Activated CD8-positive, alpha-beta memory T cell treated with anti-CD3 and anti-CD28 coated beads, Interleukin-2, amount 50 U/mL, for 24 hours (primary cell): ENCODE measurements around the gene SOSTDC1.
"Not testable (repeated sequence)": the region's sequence is repeated elsewhere in the genome, so short reads cannot be mapped to it uniquely, and the experiment has no call there.

Source experiments
- DNase-seq: peaks from one replicate; pipeline ENCODE4 v3.0.0-alpha.2; 2020; ENCODE audit errors: extremely low read depth

Gene SOSTDC1

GRCh38 chr7:16462431-16462889 is 3.1 kb downstream of the SOSTDC1 start:
- DNase-seq, result no peak

- DNase-seq, result no peak
These were observed 4.6 kb downstream of the SOSTDC1 start for GRCh38 chr7:16460789-16461493.

GRCh38 chr7:16456303-16456702 is 9.2 kb downstream of the SOSTDC1 start:
- DNase-seq, result not testable (repeated sequence)

DNA sequence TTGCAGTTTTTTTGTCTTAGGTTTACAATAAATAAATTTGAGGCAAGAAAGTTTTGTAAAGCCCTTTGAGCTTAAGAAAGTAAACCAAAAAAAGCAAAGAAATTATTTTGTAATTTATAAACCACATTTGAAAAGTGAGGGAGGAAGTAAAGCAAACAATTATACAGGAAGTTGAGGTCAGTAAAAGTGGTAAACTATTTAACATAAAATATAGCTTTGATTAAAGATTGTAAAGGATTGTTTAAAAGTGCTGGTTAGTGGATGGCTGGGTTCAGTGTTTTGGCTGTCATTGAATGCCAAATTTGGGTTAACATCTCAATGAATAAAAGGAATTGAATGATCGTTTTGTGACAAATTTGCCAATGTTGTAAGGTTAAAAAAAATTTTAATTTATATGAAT is 9.9 kb downstream of the SOSTDC1 start:
- DNase-seq, result no peak

GRCh38 chr7:16450366-16450765 is 15.2 kb downstream of the SOSTDC1 start:
- DNase-seq, result no peak

- DNase-seq, result no peak
These were observed 17.7 kb downstream of the SOSTDC1 start for GRCh38 chr7:16447876-16448275.

GRCh38 chr7:16446508-16446907 is 19.0 kb downstream of the SOSTDC1 start:
- no peak for DNase-seq

DNA sequence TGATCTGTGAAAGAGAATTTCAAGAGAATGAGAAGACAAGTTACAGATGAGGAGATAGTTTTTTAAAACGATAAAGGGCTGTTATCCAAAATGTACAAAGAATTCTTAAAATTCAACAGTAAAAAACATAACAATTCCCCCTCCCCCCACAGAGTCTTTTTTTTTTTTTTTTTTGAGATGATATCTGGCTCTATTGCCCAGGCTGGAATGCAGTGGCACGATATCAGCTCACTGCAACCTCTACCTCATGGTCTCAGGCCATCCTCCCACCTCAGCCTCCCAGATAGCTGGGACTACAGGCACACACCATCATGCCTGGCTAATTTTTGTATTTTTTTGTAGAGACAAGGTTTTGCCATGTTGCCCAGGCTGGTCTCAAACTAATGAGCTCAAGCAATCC is 21.7 kb downstream of the SOSTDC1 start:
- DNase-seq, result not testable (repeated sequence)

DNA sequence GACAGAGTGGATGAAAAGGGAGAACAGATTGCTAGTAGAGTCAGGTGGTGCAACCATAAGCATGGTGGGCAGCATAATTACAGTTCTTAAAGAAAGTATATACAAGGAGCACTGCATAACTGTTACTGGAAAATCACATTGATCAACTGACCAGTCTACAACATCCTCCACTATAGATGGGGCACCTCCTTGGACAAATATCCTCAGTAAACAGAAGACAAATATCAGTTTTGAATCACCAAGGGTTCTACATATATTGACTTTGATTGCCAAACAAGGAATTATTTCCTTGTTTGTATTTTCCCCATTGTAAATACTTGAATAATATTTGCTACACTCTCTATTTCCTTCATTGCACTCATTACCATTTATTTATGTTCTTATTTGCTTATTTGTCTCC is 26.6 kb downstream of the SOSTDC1 start:
- no peak for DNase-seq

- no peak for DNase-seq
These were observed 29.2 kb downstream of the SOSTDC1 start for GRCh38 chr7:16436306-16436705.

DNA sequence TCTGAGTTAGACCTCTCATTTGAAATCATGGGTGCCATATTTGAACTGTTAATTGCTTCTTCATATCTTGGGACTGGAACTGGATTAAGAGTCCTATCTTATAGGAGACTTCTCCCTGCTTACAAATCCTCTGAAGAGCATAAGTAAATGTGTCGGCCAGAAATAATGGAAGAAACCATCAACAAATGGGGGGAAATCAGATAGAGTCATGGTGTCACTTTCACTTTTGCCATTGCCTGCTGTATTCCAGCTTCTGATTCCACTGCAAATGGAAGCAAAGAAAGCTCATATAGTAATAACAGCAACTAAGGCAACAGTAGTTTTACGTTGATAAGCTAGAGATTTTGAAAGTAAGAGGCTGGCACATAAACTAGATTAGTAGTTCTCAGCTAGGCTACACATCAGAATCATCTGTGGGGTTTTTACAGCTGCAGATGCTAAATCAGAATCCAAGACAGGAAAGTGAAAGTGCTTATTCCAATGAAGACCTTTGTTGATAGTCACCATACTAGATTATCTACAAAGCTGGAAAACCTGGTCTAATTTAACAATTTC is 31.9 kb downstream of the SOSTDC1 start:
- DNase-seq, result no peak

DNA sequence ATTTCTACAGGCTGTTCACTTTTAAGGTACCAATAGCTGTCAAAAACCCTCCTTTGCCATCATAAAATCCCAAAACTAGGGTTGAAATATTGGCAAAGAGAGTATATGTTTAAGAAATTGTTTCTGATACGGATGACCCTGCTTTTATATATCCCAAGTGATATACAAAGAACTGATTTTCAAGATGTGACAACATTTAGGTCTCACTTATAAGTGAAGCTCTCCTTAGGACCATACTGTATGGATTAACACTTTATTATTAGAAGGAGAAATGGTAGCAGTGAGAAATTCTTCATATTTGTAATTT is 33.2 kb downstream of the SOSTDC1 start:
- DNase-seq, result no peak

DNA sequence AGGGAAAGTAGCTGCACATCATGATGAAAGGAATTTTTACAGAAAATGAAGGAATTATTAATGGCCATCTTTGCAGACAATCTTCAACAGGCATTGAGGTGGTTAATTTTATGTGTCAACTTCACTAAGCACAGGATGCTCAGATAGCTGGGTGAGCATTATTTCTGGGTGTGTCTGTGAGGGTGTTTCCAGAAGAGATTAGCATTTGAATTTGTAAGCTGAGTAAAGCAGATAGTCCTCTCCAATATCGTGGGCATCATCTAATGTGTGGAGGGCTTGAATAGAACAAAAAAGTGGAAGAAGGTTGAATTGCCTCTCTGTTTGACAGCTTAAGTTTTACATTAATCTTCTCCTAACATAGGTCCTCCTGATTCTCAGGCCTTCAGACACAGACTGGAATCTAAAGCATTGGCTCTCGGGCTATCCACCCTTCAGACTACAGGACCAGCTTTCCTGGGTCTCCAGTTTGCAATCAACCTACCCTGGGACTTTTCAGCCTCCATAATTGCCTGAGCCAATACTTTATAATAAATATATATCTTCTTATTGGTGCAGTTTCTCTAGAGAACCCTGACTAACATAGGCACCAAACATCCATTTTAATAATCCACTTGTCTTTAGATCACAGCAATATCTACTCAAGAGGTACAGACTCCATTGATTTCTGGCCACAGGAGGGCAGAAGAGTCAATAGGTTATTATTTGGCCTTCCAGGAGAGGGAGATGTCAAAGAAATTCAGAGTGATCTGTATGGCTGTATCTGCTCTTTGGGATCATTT is 33.7 kb downstream of the SOSTDC1 start:
- DNase-seq, result no peak

DNA sequence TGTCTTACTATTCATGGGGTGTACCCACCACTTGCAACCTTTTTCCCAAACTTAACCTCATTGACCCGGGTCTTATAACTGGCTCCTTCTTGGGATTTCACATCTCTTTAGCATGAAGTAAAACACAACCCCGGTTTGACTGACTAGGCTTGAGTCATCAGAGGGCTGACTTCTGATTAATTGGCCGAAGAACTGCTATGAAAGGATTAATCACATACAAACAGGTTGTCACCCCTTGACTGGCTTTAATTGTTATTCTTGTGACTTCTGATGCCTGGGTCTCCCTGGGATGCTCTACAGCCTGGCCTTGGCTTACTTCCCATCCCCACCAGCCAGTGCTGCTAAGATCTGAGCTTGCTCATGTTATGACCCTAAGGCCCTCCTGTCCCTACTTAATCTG is 35.4 kb downstream of the SOSTDC1 start:
- DNase-seq, result no peak

- DNase-seq, result no peak
These were observed 36.9 kb downstream of the SOSTDC1 start for GRCh38 chr7:16428672-16429071.

DNA sequence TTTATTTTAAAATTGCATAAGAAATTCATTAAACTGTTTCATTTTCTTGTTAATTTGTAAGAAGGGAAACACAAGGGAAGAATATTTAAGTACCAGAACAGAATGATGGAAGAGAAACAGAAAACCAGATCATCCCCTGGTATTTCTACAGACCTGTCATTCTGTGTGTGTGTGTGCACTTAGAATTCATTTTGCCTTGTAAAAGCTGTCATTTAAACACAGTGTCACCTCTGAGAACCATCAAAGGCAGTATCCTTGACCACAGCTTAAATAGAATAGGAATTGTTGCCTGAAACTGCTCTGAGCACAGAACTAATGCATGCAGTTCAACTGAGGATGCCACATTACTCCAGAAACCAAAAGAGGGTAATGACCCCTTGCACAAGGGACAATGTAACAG is 37.4 kb downstream of the SOSTDC1 start:
- DNase-seq, result no peak

GRCh38 chr7:16423761-16424160 is 41.8 kb downstream of the SOSTDC1 start:
- DNase-seq, result no peak

DNA sequence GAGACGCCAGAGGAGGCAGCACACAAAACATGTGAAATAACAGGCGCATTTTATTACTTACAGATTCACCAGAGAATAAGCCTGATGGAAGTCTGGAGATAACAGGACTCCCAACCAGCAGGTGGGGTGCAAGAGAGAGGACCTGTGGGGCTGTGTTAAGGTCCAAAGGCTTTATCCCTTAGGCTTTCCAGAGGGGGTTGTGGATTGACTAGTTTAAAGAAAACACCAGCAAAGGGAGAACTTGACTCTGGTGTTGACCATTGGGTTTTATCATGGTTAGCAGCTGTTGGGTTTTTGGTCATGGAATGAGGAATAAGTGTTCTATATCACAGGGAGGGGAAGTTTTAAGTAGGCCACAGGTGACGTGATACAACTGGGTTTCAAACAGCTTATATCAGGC is 42.6 kb downstream of the SOSTDC1 start:
- DNase-seq, result no peak

DNA sequence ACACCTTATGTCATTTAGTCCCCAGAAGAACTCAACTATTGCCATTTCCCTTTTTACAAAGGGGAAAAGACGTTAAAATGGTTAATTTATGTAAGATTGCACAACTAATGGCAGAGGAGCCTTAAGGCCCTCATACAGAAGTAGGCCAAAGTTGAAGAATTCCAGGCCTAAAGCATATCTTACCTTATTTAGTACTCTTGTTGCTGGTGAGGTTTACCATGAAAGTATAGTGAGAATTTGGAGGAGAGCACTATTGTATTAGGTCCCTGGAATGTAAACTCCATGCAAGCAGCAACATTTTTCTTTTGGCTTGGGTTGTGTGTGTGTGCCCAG is 43.5 kb downstream of the SOSTDC1 start:
- no peak for DNase-seq

GRCh38 chr7:16421333-16422102 is 44.0 kb downstream of the SOSTDC1 start, which contains the start of gene CRPPA:
Gene CRPPA (minus strand): TSS chr7:16421538. CDS start chr7:16421322, 216 bp downstream.
- no peak for DNase-seq

DNA sequence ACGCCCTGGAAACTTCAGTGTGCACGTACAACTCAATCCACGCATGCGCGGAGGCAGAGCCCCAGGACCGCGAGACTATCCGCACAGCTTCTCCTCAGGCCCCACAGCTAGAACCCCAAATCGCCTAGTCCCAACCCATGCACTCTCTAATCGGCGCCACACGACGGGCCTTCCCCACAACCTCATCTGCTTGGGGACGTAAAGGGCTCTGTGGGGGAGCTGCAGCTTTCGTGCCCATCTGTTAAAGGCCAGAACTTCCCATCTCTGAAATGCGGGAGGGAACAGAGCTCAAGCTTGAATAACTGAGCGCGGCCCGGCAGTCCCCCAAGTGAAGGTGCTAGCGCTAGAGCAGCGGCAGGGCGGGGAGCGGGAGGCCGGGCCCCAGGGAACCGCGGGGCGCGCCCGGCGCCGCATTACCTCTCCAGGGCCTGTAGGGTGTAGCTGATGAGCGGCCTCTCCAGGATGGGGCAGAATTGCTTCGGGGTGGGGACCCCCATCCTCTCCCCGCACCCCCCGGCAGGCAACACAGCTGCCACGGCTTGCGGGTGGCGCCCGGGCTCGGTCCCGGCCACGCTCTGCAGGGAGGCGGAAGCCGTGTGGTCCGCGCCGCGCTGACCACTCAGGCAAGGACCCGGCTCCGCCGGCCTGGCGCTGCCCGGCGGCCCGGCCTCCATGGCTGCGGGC is 44.7 kb downstream of the SOSTDC1 start:
- peak; percentile 62 for DNase-seq

DNA sequence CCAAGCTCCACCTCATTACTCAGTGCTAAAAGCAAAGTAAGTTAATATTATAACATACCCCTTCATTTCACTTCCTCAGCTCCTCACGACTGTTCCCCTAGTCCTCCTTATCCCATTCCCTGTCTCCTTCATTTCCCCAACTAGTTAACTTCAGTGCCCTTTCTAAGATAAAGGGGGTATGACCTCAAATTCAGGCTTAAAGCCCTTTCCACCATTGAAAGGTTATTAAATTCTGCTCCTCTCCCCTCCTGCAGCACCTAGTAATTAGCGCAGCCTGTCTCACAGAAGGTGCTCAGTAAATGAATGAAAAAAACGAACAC is 45.2 kb downstream of the SOSTDC1 start:
- no peak for DNase-seq
